Tibial nerve (tissue), 4 donors: ENCODE data around the gene SHLD1. TPM values are rescaled to one million over a fixed set of nuclear protein-coding genes. Genes with fewer than 3 reads are reported as not detected.

Experiments used
- DNase-seq, 2 donors: peaks; one replicate each; pipeline ENCODE4 v3.0.0-alpha.2; 2019; ENCODE audit warnings: low spot score in 2 of 2
- H3K27ac ChIP-seq, 4 donors: fragments of 200-600 bp; sonication (generic) in 3 of 4; one replicate each; pipeline ENCODE4 v1.5.1; 2017 to 2019; ENCODE audit warnings: mild to moderate bottlenecking in 1 of 4
- H3K27me3 ChIP-seq, 2 donors: fragments of 200-600 bp; sonication (generic) in 1 of 2; one replicate each; pipeline versions ENCODE4 v1.5.1 to v1.6.0; 2017 to 2019
- H3K36me3 ChIP-seq, 3 donors: fragments of 200-600 bp; sonication (generic); one replicate each; pipeline ENCODE4 v1.5.1; 2018 to 2019
- H3K4me1 ChIP-seq, 4 donors: fragments of 200-600 bp; sonication (generic) in 3 of 4; one replicate each; pipeline ENCODE4 v1.5.1; 2017 to 2019
- H3K4me3 ChIP-seq, 4 donors: fragments of 200-600 bp; sonication (generic) in 3 of 4; one replicate each; pipeline ENCODE4 v1.5.1; 2017 to 2019; ENCODE audit warnings: mild to moderate bottlenecking in 1 of 4, moderate library complexity in 1 of 4
- H3K9me3 ChIP-seq, 4 donors: fragments of 200-600 bp; sonication (generic) in 3 of 4; one replicate each; pipeline ENCODE4 v1.5.1; 2017 to 2019
- CTCF ChIP-seq, 5 experiments: fragments of 200-600 bp in 3 of 5; fragments of 450-650 bp in 2 of 5; sonication (generic) in 3 of 5; IDR thresholded peaks; one replicate each; pipeline ENCODE4 v1.5.1; 2016 to 2019; ENCODE audit warnings: antibody characterized with exemption in 5 of 5, mild to moderate bottlenecking in 3 of 5, moderate library complexity in 2 of 5
- EP300 ChIP-seq, 2 donors: sonication (generic); formaldehyde crosslinking; IDR thresholded peaks; one replicate each; pipeline ENCODE4 v1.6.1; 2017; ENCODE audit warnings: antibody characterized with exemption in 2 of 2, mild to moderate bottlenecking in 1 of 2
- POLR2A ChIP-seq, 2 donors: fragments of 450-650 bp; IDR thresholded peaks; one replicate each; pipeline ENCODE4 v1.6.1; 2017; ENCODE audit warnings: antibody characterized with exemption in 2 of 2, mild to moderate bottlenecking in 2 of 2, moderate library complexity in 2 of 2
- WGBS, 2 donors: methylation state at CpG; one replicate each; pipeline ENCODE4 v1.1.5; 2018; 5-methylcytosine and 5-hydroxymethylcytosine counted together
- total RNA-seq, 4 donors: library from RNA; depleted of rRNA; stranded (reverse); fragments of >200 nt; gene quantifications; one replicate each; pipeline ENCODE4 v1.1.0, GENCODE V29; 2016

SHLD1 gene
- total RNA-seq, 4 donors from 2014 or later = 2.9 to 5.9 (median 4.0) TPM

- H3K27ac ChIP-seq = peak overlapping the region in 1 of 4 donors; percentile 36
- H3K4me3 ChIP-seq = no peak overlapping the region
- DNase-seq = no peak
- peaks cover 0 to 5% (median 0%) of the 10 kb centered on the region in 3 donors for H3K36me3 ChIP-seq
- H3K9me3 ChIP-seq = no peaks in the 10 kb centered on the region
- no peaks in the 10 kb centered on the region for H3K27me3 ChIP-seq
- peaks cover 0 to 20% (median 6%) of the 10 kb centered on the region in 4 donors for H3K4me1 ChIP-seq
- TF ChIP-seq CTCF (IDR thresholded peaks at IDR 0.05) (no peak), POLR2A (IDR thresholded peaks at IDR 0.05) (no peak), EP300 (IDR thresholded peaks at IDR 0.05) (no peak)
These were observed 37.6 kb downstream of the SHLD1 start for GRCh38 chr20:5787796-5788165.

- no peak overlapping the region for H3K4me3 ChIP-seq
- peaks cover 0 to 5% (median 0%) of the 10 kb centered on the region in 3 donors for H3K36me3 ChIP-seq
- no peaks in the 10 kb centered on the region for H3K27me3 ChIP-seq
- peak; percentile 65 to 96 for DNase-seq
- H3K4me1 ChIP-seq = peaks cover 0 to 20% (median 6%) of the 10 kb centered on the region in 4 donors
- peak in 1 of 2 donors; percentile 24 for TF ChIP-seq EP300 (IDR thresholded peaks at IDR 0.05)
- peak; percentile 69 to 87 (median 85) for TF ChIP-seq CTCF (IDR thresholded peaks at IDR 0.05)
- TF ChIP-seq POLR2A (IDR thresholded peaks at IDR 0.05) = no peak
- H3K27ac ChIP-seq = no peak overlapping the region
- no peaks in the 10 kb centered on the region for H3K9me3 ChIP-seq
- WGBS, 2 donors = 0 to 5% methylated on average over 3 of the region's 3 CpGs
These were observed 38.2 kb downstream of the SHLD1 start for GRCh38 chr20:5788385-5788895.

GRCh38 chr20:5789827-5790226 lies 39.6 kb downstream of the SHLD1 start:
- Histone ChIP-seq H3K9me3 (no peaks in the 10 kb centered on the region), H3K36me3 (peaks cover 0 to 10% (median 0%) of the 10 kb centered on the region in 3 donors), H3K4me3 (no peak overlapping the region), H3K27ac (no peak overlapping the region), H3K27me3 (no peaks in the 10 kb centered on the region), H3K4me1 (peaks cover 0 to 20% (median 6%) of the 10 kb centered on the region in 4 donors)
- WGBS, 2 donors = 86 to 95% methylated on average over 2 of the region's 2 CpGs
- no peak for DNase-seq
- no peak for TF ChIP-seq EP300 (IDR thresholded peaks at IDR 0.05)
- no peak for TF ChIP-seq POLR2A (IDR thresholded peaks at IDR 0.05)
- no peak for TF ChIP-seq CTCF (IDR thresholded peaks at IDR 0.05)

- Histone ChIP-seq H3K4me3 (no peak overlapping the region), H3K9me3 (no peaks in the 10 kb centered on the region), H3K4me1 (no peaks in the 10 kb centered on the region), H3K27me3 (no peaks in the 10 kb centered on the region), H3K36me3 (peaks cover 0 to 10% (median 0%) of the 10 kb centered on the region in 3 donors), H3K27ac (no peak overlapping the region)
- TF ChIP-seq POLR2A (IDR thresholded peaks at IDR 0.05) (no peak), EP300 (IDR thresholded peaks at IDR 0.05) (no peak), CTCF (IDR thresholded peaks at IDR 0.05) (no peak)
- no peak for DNase-seq
- 78 to 86% methylated on average over 2 of the region's 2 CpGs for WGBS, 2 donors
These were observed 43.7 kb downstream of the SHLD1 start for GRCh38 chr20:5793916-5794315.

GRCh38 chr20:5796331-5797040 lies 46.3 kb downstream of the SHLD1 start:
- Histone ChIP-seq H3K36me3 (peaks cover 0 to 5% (median 0%) of the 10 kb centered on the region in 3 donors), H3K9me3 (no peaks in the 10 kb centered on the region), H3K4me1 (no peaks in the 10 kb centered on the region), H3K27me3 (no peaks in the 10 kb centered on the region), H3K4me3 (no peak overlapping the region), H3K27ac (no peak overlapping the region)
- TF ChIP-seq EP300 (IDR thresholded peaks at IDR 0.05) = no peak
- no peak for TF ChIP-seq CTCF (IDR thresholded peaks at IDR 0.05)
- no peak for TF ChIP-seq POLR2A (IDR thresholded peaks at IDR 0.05)
- no peak for DNase-seq
- whole genome bisulfite sequencing, 2 donors = 84 to 86% methylated on average over 8 of the region's 8 CpGs
